ENCODE results near the gene CHAF1A.
A peak's percentile ranks its signal among the peaks of the same experiment; 100 is the strongest.

CHAF1A gene

GRCh38 chr19:4378886-4379285, 23.6 kb upstream of the CHAF1A start:
- no peak for TF ChIP-seq JUND (IDR thresholded peaks at IDR 0.05; ENCODE audit: low read depth)
- DNase-seq (ENCODE audit: low read depth in 1 of 2, low spot score in 1 of 2) = no peak
- in situ Hi-C loops (cut with HindIII; ENCODE audit: low pct_unique_long_range_greater_than_20kb, low sequenced_read_pairs) = no loop called here

GRCh38 chr19:4379383-4380253, 22.8 kb upstream of the CHAF1A start:
- peak in 1 of 2 experiments; percentile 83 for DNase-seq (ENCODE audit: low read depth in 1 of 2, low spot score in 1 of 2)
- in situ Hi-C loops (cut with HindIII; ENCODE audit: low pct_unique_long_range_greater_than_20kb, low sequenced_read_pairs) = no loop called here
- TF ChIP-seq JUND (IDR thresholded peaks at IDR 0.05; ENCODE audit: low read depth) = no peak

- no peak for DNase-seq (ENCODE audit: low read depth in 1 of 2, low spot score in 1 of 2)
- TF ChIP-seq JUND (IDR thresholded peaks at IDR 0.05; ENCODE audit: low read depth) = no peak
- in situ Hi-C loops (cut with HindIII; ENCODE audit: low pct_unique_long_range_greater_than_20kb, low sequenced_read_pairs) = no loop called here
These were observed 22.1 kb upstream of the CHAF1A start for GRCh38 chr19:4380254-4380727.

GRCh38 chr19:4385291-4386040, 17.0 kb upstream of the CHAF1A start:
- in situ Hi-C loops (cut with HindIII; ENCODE audit: low pct_unique_long_range_greater_than_20kb, low sequenced_read_pairs) = no loop called here
- DNase-seq (ENCODE audit: low read depth in 1 of 2, low spot score in 1 of 2) = no peak
- TF ChIP-seq JUND (IDR thresholded peaks at IDR 0.05; ENCODE audit: low read depth) = no peak

GRCh38 chr19:4386041-4386782, 16.2 kb upstream of the CHAF1A start:
- in situ Hi-C loops (cut with HindIII; ENCODE audit: low pct_unique_long_range_greater_than_20kb, low sequenced_read_pairs) = no loop called here
- TF ChIP-seq JUND (IDR thresholded peaks at IDR 0.05; ENCODE audit: low read depth) = no peak
- DNase-seq (ENCODE audit: low read depth in 1 of 2, low spot score in 1 of 2) = no peak

GRCh38 chr19:4388337-4389063, 13.9 kb upstream of the CHAF1A start:
- no peak for TF ChIP-seq JUND (IDR thresholded peaks at IDR 0.05; ENCODE audit: low read depth)
- in situ Hi-C loops (cut with HindIII; ENCODE audit: low pct_unique_long_range_greater_than_20kb, low sequenced_read_pairs) = no loop called here
- peak; percentile 54 to 93 for DNase-seq (ENCODE audit: low read depth in 1 of 2, low spot score in 1 of 2)

- in situ Hi-C loops (cut with HindIII; ENCODE audit: low pct_unique_long_range_greater_than_20kb, low sequenced_read_pairs) = no loop called here
- no peak for DNase-seq (ENCODE audit: low read depth in 1 of 2, low spot score in 1 of 2)
- TF ChIP-seq JUND (IDR thresholded peaks at IDR 0.05; ENCODE audit: low read depth) = no peak
These were observed 13.4 kb upstream of the CHAF1A start for GRCh38 chr19:4389064-4389375.

GRCh38 chr19:4389511-4390016, 12.9 kb upstream of the CHAF1A start:
- no peak for DNase-seq (ENCODE audit: low read depth in 1 of 2, low spot score in 1 of 2)
- no peak for TF ChIP-seq JUND (IDR thresholded peaks at IDR 0.05; ENCODE audit: low read depth)
- in situ Hi-C loops (cut with HindIII; ENCODE audit: low pct_unique_long_range_greater_than_20kb, low sequenced_read_pairs) = no loop called here

- in situ Hi-C loops (cut with HindIII; ENCODE audit: low pct_unique_long_range_greater_than_20kb, low sequenced_read_pairs) = no loop called here
- DNase-seq (ENCODE audit: low read depth in 1 of 2, low spot score in 1 of 2) = no peak
- no peak for TF ChIP-seq JUND (IDR thresholded peaks at IDR 0.05; ENCODE audit: low read depth)
These were observed 12.3 kb upstream of the CHAF1A start for GRCh38 chr19:4390017-4390566.

GRCh38 chr19:4390567-4391305, 11.7 kb upstream of the CHAF1A start:
- no peak for DNase-seq (ENCODE audit: low read depth in 1 of 2, low spot score in 1 of 2)
- TF ChIP-seq JUND (IDR thresholded peaks at IDR 0.05; ENCODE audit: low read depth) = no peak
- in situ Hi-C loops (cut with HindIII; ENCODE audit: low pct_unique_long_range_greater_than_20kb, low sequenced_read_pairs) = no loop called here

- no peak for DNase-seq (ENCODE audit: low read depth in 1 of 2, low spot score in 1 of 2)
- no peak for TF ChIP-seq JUND (IDR thresholded peaks at IDR 0.05; ENCODE audit: low read depth)
- in situ Hi-C loops (cut with HindIII; ENCODE audit: low pct_unique_long_range_greater_than_20kb, low sequenced_read_pairs) = no loop called here
These were observed 11.1 kb upstream of the CHAF1A start for GRCh38 chr19:4391306-4391693.

Measured in T47D (cell line).